A549 (cell line): Measurements from ENCODE around the gene PTOV1.

Experiments used
- CEBPB ChIP-seq, 2 experiments: fragments of >200 bp in 1 of 2; sonication (Bioruptor Twin) in 1 of 2; formaldehyde crosslinking in 1 of 2; IDR thresholded peaks; 2 replicates each; pipeline ENCODE4 v1.6.1; 2012 to 2016
- CHD4 ChIP-seq: fragments of 200-600 bp; sonication (generic); IDR thresholded peaks from 2 replicates; pipeline ENCODE4 v1.6.1; 2016; ENCODE audit warnings: antibody characterized with exemption, mild to moderate bottlenecking, borderline replicate concordance
- CTCF ChIP-seq: fragments of >200 bp; sonication (Bioruptor Twin); formaldehyde crosslinking; IDR thresholded peaks from 3 replicates; pipeline ENCODE4 v1.5.1; 2016
- ELK1 ChIP-seq: fragments of 150-350 bp; IDR thresholded peaks from 2 replicates; pipeline ENCODE4 v1.6.1; 2014; ENCODE audit warnings: low read depth, mild to moderate bottlenecking, low read length
- EP300 ChIP-seq, 2 experiments: fragments of >200 bp; sonication (Bioruptor Twin); formaldehyde crosslinking; IDR thresholded peaks; 2 replicates in 1 of 2; 3 replicates in 1 of 2; pipeline ENCODE4 v1.6.1; 2016 to 2017
- ESRRA ChIP-seq: fragments of 150-350 bp; IDR thresholded peaks from 2 replicates; pipeline ENCODE4 v1.6.1; 2014; ENCODE audit warnings: mild to moderate bottlenecking, low read length, borderline replicate concordance
- MAX ChIP-seq: IDR thresholded peaks from 2 replicates; pipeline ENCODE4 v1.6.1; 2012
- NFE2L2 ChIP-seq: fragments of 150-350 bp; conservative IDR thresholded peaks from 2 replicates; pipeline ENCODE4 v1.6.1; 2014; ENCODE audit warnings: low read length
- NR3C1 ChIP-seq: fragments of >200 bp; sonication (Bioruptor Twin); formaldehyde crosslinking; IDR thresholded peaks from 3 replicates; pipeline ENCODE4 v1.6.1; 2017
- POLR2A ChIP-seq: IDR thresholded peaks from 2 replicates; pipeline ENCODE4 v1.6.1; 2012; ENCODE audit warnings: mild to moderate bottlenecking, low read length
- RAD21 ChIP-seq, 2 experiments: fragments of >200 bp in 1 of 2; sonication (Bioruptor Twin) in 1 of 2; formaldehyde crosslinking in 1 of 2; IDR thresholded peaks in 1 of 2; conservative IDR thresholded peaks in 1 of 2; 2 replicates in 1 of 2; 3 replicates in 1 of 2; pipeline ENCODE4 v1.6.1; 2012 to 2018; ENCODE audit warnings: inconsistent platforms in 1 of 2
- RARB ChIP-seq: fragments of 250-450 bp; sonication (Bioruptor Pico); IDR thresholded peaks from 2 replicates; pipeline ENCODE4 v1.8.0; 2021; ENCODE audit warnings: mild to moderate bottlenecking, moderate library complexity
- RFX5 ChIP-seq: fragments of 450-650 bp; IDR thresholded peaks from 2 replicates; pipeline ENCODE4 v1.7.1; 2014; ENCODE audit warnings: antibody characterized with exemption, mild to moderate bottlenecking, moderate library complexity
- SMC3 ChIP-seq: fragments of >200 bp; sonication (Bioruptor Twin); formaldehyde crosslinking; IDR thresholded peaks from 3 replicates; pipeline ENCODE4 v1.6.1; 2018; ENCODE audit warnings: inconsistent platforms

GRCh38 chr19:49891393-49891792 is 40.4 kb downstream of the PTOV1 start:
- TF ChIP-seq POLR2A = no peak
- TF ChIP-seq NFE2L2 = no peak
- TF ChIP-seq CEBPB (IDR thresholded peaks at IDR 0.05) = no peak
- no peak for TF ChIP-seq RAD21 (conservative IDR thresholded peaks at IDR 0.05 in 1 of 2, IDR thresholded peaks at IDR 0.05 in 1 of 2)
- no peak for TF ChIP-seq CTCF
- TF ChIP-seq NR3C1 = no peak
- TF ChIP-seq RFX5 = no peak
- TF ChIP-seq CHD4 = no peak
- no peak for TF ChIP-seq EP300 (IDR thresholded peaks at IDR 0.05)
- no peak for TF ChIP-seq ELK1
- TF ChIP-seq ESRRA = no peak
- TF ChIP-seq RARB (CRISPR knock-in tag) = no peak
- TF ChIP-seq SMC3 = no peak
- no peak for TF ChIP-seq MAX
